ACHN (cell line): ENCODE measurements around the gene NOP9.
"Not testable (repeated sequence)": the region's sequence is repeated elsewhere in the genome, so short reads cannot be mapped to it uniquely, and the experiment has no call there.

Experiments used
- DNase-seq: peaks from one replicate; pipeline ENCODE4 v3.0.0-alpha.2; 2015
- in situ Hi-C: cut with HindIII; loops from 2 replicates; pipeline ENCODE4 v1.10.0; 2017; ENCODE audit warnings: low sequenced_read_pairs, low pct_ligation_motif_present, low pct_unique_long_range_greater_than_20kb

Gene NOP9

GRCh38 chr14:24316597-24316950 lies 16.9 kb downstream of the NOP9 start:
- DNase-seq, result no peak
- in situ Hi-C loops, result no loop called here

- in situ Hi-C loops, result no loop called here
- no peak for DNase-seq
Measured at GRCh38 chr14:24317141-24317928, 17.7 kb downstream of the NOP9 start.

GRCh38 chr14:24321212-24321975 lies 21.7 kb downstream of the NOP9 start:
- in situ Hi-C loops, result no loop called here
- no peak for DNase-seq

- in situ Hi-C loops, result no loop called here
- DNase-seq, result no peak
Measured at GRCh38 chr14:24322672-24323071, 23.0 kb downstream of the NOP9 start.

- no peak for DNase-seq
- in situ Hi-C loops, result no loop called here
Measured at GRCh38 chr14:24323341-24323740, 23.7 kb downstream of the NOP9 start.

GRCh38 chr14:24324024-24324423 lies 24.4 kb downstream of the NOP9 start:
- DNase-seq, result no peak
- in situ Hi-C loops, result no loop called here

- in situ Hi-C loops, result no loop called here
Measured at GRCh38 chr14:24325041-24325530, 25.4 kb downstream of the NOP9 start.

GRCh38 chr14:24325963-24326362 lies 26.3 kb downstream of the NOP9 start:
- no peak for DNase-seq

More at GRCh38 chr14:24325041-24325530, 25.4 kb downstream of the NOP9 start:
- DNase-seq, result no peak

GRCh38 chr14:24327303-24327702 lies 27.7 kb downstream of the NOP9 start:
- in situ Hi-C loops, result no loop called here
- no peak for DNase-seq

More at GRCh38 chr14:24325963-24326362, 26.3 kb downstream of the NOP9 start:
- in situ Hi-C loops, result no loop called here

- DNase-seq, in situ Hi-C loops: not testable (repeated sequence)
Measured at GRCh38 chr14:24327914-24328313, 28.3 kb downstream of the NOP9 start.

- in situ Hi-C loops, result no loop called here
- DNase-seq, result no peak
Measured at GRCh38 chr14:24329073-24329663, 29.5 kb downstream of the NOP9 start.

- no peak for DNase-seq
- in situ Hi-C loops, result no loop called here
Measured at GRCh38 chr14:24329736-24330135, 30.1 kb downstream of the NOP9 start.

- in situ Hi-C loops, result no loop called here
- DNase-seq, result no peak
Measured at GRCh38 chr14:24330973-24331674, 31.5 kb downstream of the NOP9 start.

- in situ Hi-C loops, result no loop called here
- DNase-seq, result no peak
Measured at GRCh38 chr14:24331731-24332267, 32.1 kb downstream of the NOP9 start.

GRCh38 chr14:24332268-24332993 lies 32.8 kb downstream of the NOP9 start:
- DNase-seq, result peak; percentile 32
- in situ Hi-C loops, result no loop called here

- DNase-seq, result no peak
- in situ Hi-C loops, result no loop called here
Measured at GRCh38 chr14:24334431-24335291, 35.0 kb downstream of the NOP9 start, which contains the start of gene ADCY4. Gene ADCY4, minus strand, starts transcription at chr14:24335071. Its CDS starts 419 bp downstream, at chr14:24334652.
